K562 (cell line): ENCODE data around the gene PITHD1. TPM values are rescaled to one million over a fixed set of nuclear protein-coding genes. Genes with fewer than 3 reads are reported as not detected.
A peak's percentile ranks its signal among the peaks of the same experiment; 100 is the strongest.

Experiments
- DDX20 ChIP-seq: fragments of 450-650 bp; IDR thresholded peaks from 2 replicates; pipeline ENCODE4 v1.6.1; 2016; ENCODE audit warnings: missing genetic modification characterization, low read depth, mild to moderate bottlenecking, missing compliant biosample characterization, moderate library complexity
- JUN ChIP-seq, 2 experiments: sonication (generic) in 1 of 2; formaldehyde crosslinking in 1 of 2; IDR thresholded peaks; 2 replicates each; pipeline versions ENCODE4 v1.6.1 to v1.8.0; 2012 to 2022; ENCODE audit warnings: borderline replicate concordance in 2 of 2, mild to moderate bottlenecking in 2 of 2, improper control_type of control experiment in 1 of 2, low read depth in 1 of 2, low read length in 1 of 2, missing genetic modification reagents in 1 of 2
- PML ChIP-seq: IDR thresholded peaks from 2 replicates; pipeline ENCODE4 v1.6.1; 2012; ENCODE audit warnings: low read length, inconsistent platforms
- RAD21 ChIP-seq, 2 experiments: fragments of 250-450 bp in 1 of 2; fragments of 450-650 bp in 1 of 2; sonication (Bioruptor Pico) in 1 of 2; formaldehyde crosslinking in 1 of 2; IDR thresholded peaks in 1 of 2; conservative IDR thresholded peaks in 1 of 2; 2 replicates each; pipeline versions ENCODE4 v1.4.0 to v1.8.0; 2020 to 2022; ENCODE audit warnings: mild to moderate bottlenecking in 2 of 2, moderate library complexity in 1 of 2
- RBFOX2 ChIP-seq: fragments of 200-400 bp; formaldehyde crosslinking; IDR thresholded peaks from 2 replicates; pipeline ENCODE4 v1.6.1; 2017; ENCODE audit warnings: low read depth, mild to moderate bottlenecking, low read length, moderate library complexity
- ZNF140 ChIP-seq: fragments of 250-450 bp; sonication (Bioruptor Pico); IDR thresholded peaks from 2 replicates; pipeline ENCODE4 v1.8.0; 2021; ENCODE audit warnings: moderate library complexity, mild to moderate bottlenecking, inconsistent platforms
- ZNF175 ChIP-seq: fragments of 200-800 bp; sonication (Bioruptor generic); IDR thresholded peaks from 2 replicates; pipeline ENCODE4 v1.6.1; 2016; ENCODE audit warnings: low read depth, mild to moderate bottlenecking, missing genetic modification characterization, missing compliant biosample characterization
- polyA plus RNA-seq, 8 experiments: library from polyadenylated mRNA; depleted of rRNA in 4 of 8; stranded (reverse) in 5 of 8; unstranded in 3 of 8; fragments of >200 nt; fragmentation: Nextera tagmentation in 2 of 8; fragmentation: Illumina TruSeq in 1 of 8; extraction: Ambion mirVana in 2 of 8; extraction: Trizol in 1 of 8; gene quantifications; 2 replicates each; pipeline versions ENCODE4 v1.2.1 to v1.2.3, GENCODE V29; 2011 to 2014; ENCODE audit warnings: inconsistent platforms in 1 of 8, missing spikeins in 1 of 8
- total RNA-seq, 7 experiments: library from RNA; depleted of rRNA in 6 of 7; stranded (reverse); fragments of >200 nt in 6 of 7; fragmentation: Illumina TruSeq in 2 of 7; extraction: Trizol in 2 of 7; gene quantifications; 2 replicates each; pipeline versions ENCODE4 v1.2.1 to v1.2.3, GENCODE V29; 2011 to 2021; ENCODE audit warnings: low replicate concordance in 1 of 7
- TF ChIP-seq, protein P1 (sequence below): fragments of 150-350 bp; IDR thresholded peaks from 2 replicates; pipeline ENCODE4 v1.6.1; 2014; ENCODE audit warnings: low read depth, mild to moderate bottlenecking, low read length, borderline replicate concordance
- TF ChIP-seq, protein P2 (sequence below): fragments of 450-650 bp; formaldehyde crosslinking; IDR thresholded peaks from 2 replicates; pipeline ENCODE4 v1.4.0; 2020; ENCODE audit warnings: mild to moderate bottlenecking, moderate library complexity
- TF ChIP-seq, protein P3 (sequence below): fragments of 450-650 bp; IDR thresholded peaks from 2 replicates; pipeline ENCODE4 v1.6.1; 2017; ENCODE audit warnings: antibody characterized with exemption
- TF ChIP-seq, protein P4 (sequence below): sonication (generic); IDR thresholded peaks from 2 replicates; pipeline ENCODE4 v1.6.1; 2016
- TF ChIP-seq, protein P5 (sequence below): fragments of 450-650 bp; IDR thresholded peaks from one replicate; pipeline ENCODE4 v1.6.1; 2018; ENCODE audit warnings: mild to moderate bottlenecking, moderate library complexity; ENCODE audit not compliant: partially characterized antibody

Gene PITHD1
- total and polyA plus RNA-seq, 9 of the 15 experiments (the other 6 are each of a cell fraction or from before 2014, with no cell fraction given), result 46.5 to 175 (median 149) TPM

DNA sequence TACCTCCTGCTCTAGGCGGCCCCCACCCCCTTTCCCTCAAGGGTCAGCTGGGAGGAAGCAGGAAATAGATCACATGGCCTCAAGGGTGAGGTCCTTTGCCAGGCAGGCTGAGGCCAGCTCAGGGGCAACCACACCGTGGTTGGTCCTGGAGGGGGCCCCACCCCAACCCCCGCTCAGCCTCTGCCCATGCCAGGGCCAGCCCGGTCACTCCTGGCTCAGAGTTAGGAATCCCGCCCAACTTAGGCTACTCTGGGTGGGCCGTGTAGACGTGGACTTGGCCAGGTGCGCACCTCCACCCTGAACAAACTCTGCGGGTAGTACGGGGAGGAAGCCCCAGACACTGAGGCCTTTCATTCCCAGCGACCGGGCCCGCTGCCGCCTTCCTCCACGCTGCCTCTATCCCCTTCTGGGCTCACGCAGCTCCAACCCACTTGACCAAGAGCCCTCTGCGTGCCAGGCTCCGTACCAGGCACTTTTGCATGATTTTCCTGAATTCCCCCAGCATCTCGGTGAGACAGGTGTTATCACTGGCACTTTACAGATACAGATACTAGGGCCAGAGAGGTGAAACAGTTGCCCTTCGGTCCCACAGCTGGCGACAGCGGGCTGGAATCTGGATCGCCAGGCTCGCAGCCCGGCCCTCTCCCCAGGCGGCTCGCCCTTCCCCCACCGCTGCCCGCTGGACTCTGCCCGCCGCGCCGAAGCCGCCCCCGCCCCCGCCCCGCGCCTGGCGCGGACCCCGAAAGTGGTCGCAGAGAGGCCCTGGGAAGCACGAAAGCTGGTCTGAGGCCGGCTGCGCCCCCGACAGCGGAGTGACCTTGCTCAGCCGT, 21.6 kb downstream of the PITHD1 start (continued):
- TF ChIP-seq, protein P1, sequence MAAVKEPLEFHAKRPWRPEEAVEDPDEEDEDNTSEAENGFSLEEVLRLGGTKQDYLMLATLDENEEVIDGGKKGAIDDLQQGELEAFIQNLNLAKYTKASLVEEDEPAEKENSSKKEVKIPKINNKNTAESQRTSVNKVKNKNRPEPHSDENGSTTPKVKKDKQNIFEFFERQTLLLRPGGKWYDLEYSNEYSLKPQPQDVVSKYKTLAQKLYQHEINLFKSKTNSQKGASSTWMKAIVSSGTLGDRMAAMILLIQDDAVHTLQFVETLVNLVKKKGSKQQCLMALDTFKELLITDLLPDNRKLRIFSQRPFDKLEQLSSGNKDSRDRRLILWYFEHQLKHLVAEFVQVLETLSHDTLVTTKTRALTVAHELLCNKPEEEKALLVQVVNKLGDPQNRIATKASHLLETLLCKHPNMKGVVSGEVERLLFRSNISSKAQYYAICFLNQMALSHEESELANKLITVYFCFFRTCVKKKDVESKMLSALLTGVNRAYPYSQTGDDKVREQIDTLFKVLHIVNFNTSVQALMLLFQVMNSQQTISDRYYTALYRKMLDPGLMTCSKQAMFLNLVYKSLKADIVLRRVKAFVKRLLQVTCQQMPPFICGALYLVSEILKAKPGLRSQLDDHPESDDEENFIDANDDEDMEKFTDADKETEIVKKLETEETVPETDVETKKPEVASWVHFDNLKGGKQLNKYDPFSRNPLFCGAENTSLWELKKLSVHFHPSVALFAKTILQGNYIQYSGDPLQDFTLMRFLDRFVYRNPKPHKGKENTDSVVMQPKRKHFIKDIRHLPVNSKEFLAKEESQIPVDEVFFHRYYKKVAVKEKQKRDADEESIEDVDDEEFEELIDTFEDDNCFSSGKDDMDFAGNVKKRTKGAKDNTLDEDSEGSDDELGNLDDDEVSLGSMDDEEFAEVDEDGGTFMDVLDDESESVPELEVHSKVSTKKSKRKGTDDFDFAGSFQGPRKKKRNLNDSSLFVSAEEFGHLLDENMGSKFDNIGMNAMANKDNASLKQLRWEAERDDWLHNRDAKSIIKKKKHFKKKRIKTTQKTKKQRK, result no peak
- peak; percentile 66 for TF ChIP-seq RBFOX2
- TF ChIP-seq, protein P2, sequence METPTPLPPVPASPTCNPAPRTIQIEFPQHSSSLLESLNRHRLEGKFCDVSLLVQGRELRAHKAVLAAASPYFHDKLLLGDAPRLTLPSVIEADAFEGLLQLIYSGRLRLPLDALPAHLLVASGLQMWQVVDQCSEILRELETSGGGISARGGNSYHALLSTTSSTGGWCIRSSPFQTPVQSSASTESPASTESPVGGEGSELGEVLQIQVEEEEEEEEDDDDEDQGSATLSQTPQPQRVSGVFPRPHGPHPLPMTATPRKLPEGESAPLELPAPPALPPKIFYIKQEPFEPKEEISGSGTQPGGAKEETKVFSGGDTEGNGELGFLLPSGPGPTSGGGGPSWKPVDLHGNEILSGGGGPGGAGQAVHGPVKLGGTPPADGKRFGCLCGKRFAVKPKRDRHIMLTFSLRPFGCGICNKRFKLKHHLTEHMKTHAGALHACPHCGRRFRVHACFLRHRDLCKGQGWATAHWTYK, result peak; percentile 84
- TF ChIP-seq, protein P3, sequence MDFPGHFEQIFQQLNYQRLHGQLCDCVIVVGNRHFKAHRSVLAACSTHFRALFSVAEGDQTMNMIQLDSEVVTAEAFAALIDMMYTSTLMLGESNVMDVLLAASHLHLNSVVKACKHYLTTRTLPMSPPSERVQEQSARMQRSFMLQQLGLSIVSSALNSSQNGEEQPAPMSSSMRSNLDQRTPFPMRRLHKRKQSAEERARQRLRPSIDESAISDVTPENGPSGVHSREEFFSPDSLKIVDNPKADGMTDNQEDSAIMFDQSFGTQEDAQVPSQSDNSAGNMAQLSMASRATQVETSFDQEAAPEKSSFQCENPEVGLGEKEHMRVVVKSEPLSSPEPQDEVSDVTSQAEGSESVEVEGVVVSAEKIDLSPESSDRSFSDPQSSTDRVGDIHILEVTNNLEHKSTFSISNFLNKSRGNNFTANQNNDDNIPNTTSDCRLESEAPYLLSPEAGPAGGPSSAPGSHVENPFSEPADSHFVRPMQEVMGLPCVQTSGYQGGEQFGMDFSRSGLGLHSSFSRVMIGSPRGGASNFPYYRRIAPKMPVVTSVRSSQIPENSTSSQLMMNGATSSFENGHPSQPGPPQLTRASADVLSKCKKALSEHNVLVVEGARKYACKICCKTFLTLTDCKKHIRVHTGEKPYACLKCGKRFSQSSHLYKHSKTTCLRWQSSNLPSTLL, result no peak
- TF ChIP-seq ZNF175 (CRISPR knock-in tag), result peak; percentile 90
- no peak for TF ChIP-seq DDX20 (tag)
- no peak for TF ChIP-seq PML
- TF ChIP-seq JUN (IDR thresholded peaks at IDR 0.05; ENCODE audit: borderline replicate concordance, low read depth, low read length), result peak; percentile 53; the same call in 1 of the 2 replicates
- TF ChIP-seq JUN (CRISPR knock-in tag; IDR thresholded peaks at IDR 0.05; ENCODE audit: borderline replicate concordance), result no peak
- TF ChIP-seq, protein P4, sequence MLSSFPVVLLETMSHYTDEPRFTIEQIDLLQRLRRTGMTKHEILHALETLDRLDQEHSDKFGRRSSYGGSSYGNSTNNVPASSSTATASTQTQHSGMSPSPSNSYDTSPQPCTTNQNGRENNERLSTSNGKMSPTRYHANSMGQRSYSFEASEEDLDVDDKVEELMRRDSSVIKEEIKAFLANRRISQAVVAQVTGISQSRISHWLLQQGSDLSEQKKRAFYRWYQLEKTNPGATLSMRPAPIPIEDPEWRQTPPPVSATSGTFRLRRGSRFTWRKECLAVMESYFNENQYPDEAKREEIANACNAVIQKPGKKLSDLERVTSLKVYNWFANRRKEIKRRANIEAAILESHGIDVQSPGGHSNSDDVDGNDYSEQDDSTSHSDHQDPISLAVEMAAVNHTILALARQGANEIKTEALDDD, result peak; percentile 47; the same call in 1 of the 2 replicates
- TF ChIP-seq, protein P5, sequence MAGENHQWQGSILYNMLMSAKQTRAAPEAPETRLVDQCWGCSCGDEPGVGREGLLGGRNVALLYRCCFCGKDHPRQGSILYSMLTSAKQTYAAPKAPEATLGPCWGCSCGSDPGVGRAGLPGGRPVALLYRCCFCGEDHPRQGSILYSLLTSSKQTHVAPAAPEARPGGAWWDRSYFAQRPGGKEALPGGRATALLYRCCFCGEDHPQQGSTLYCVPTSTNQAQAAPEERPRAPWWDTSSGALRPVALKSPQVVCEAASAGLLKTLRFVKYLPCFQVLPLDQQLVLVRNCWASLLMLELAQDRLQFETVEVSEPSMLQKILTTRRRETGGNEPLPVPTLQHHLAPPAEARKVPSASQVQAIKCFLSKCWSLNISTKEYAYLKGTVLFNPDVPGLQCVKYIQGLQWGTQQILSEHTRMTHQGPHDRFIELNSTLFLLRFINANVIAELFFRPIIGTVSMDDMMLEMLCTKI, result no peak
- peak in 1 of 2 experiments; percentile 7; a peak in 1 of 4 replicates for TF ChIP-seq RAD21 (CRISPR knock-in tag; conservative IDR thresholded peaks at IDR 0.05 in 1 of 2, IDR thresholded peaks at IDR 0.05 in 1 of 2)
- TF ChIP-seq ZNF140 (CRISPR knock-in tag), result no peak
